GM18502 (cell line): ENCODE results near the gene PRSS2.
A peak's percentile ranks its signal among the peaks of the same experiment; 100 is the strongest.

Experiments used
- ATAC-seq: cut with Tn5 transposase; IDR thresholded peaks from one replicate; pipeline ENCODE4 v1.9.1; 2021; ENCODE audit warnings: mild to moderate bottlenecking; ENCODE audit not compliant: unreplicated experiment, poor library complexity

The PRSS2 gene

DNA sequence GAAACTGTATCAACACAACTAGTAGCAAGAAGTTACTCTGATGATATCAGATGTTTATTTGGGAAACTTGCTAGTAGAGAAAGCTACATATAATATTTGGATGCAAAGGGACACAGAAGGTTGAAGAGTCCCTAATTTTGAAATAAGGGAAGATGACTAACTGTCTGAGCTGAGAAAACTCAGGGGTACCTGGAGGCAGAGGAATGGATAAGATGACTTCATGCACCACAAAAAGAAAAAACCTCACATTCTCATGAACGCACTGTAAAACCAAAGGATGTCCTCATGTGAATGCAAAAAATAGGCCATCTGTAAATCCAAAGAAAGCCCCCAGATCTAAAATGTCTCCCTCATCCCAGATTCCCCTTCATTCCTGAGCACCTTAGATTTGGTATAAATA lies 29.3 kb downstream of the PRSS2 start:
- ATAC-seq: no peak

DNA sequence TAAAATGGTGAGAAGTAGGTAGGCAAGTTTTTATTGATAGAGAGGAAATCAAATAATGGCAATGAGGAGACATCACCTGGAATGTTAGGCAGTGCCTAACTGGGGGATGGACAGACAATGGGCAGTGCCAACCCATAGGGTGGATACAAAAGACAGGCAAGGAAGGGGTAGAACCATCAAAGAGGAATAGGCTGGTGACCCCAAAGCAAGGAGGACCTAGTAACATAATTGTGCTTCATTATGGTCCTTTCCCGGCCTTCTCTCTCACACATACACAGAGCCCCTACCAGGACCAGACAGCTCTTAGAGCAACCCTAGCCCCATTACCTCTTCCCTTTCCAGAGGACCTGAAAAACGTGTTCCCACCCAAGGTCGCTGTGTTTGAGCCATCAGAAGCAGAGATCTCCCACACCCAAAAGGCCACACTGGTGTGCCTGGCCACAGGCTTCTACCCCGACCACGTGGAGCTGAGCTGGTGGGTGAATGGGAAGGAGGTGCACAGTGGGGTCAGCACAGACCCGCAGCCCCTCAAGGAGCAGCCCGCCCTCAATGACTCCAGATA lies 30.0 kb downstream of the PRSS2 start:
- no peak for ATAC-seq

DNA sequence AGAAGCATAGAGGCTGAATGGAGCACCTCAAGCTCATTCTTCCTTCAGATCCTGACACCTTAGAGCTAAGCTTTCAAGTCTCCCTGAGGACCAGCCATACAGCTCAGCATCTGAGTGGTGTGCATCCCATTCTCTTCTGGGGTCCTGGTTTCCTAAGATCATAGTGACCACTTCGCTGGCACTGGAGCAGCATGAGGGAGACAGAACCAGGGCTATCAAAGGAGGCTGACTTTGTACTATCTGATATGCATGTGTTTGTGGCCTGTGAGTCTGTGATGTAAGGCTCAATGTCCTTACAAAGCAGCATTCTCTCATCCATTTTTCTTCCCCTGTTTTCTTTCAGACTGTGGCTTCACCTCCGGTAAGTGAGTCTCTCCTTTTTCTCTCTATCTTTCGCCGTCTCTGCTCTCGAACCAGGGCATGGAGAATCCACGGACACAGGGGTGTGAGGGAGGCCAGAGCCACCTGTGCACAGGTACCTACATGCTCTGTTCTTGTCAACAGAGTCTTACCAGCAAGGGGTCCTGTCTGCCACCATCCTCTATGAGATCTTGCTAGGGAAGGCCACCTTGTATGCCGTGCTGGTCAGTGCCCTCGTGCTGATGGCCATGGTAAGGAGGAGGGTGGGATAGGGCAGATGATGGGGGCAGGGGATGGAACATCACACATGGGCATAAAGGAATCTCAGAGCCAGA lies 31.0 kb downstream of the PRSS2 start:
- ATAC-seq: no peak

DNA sequence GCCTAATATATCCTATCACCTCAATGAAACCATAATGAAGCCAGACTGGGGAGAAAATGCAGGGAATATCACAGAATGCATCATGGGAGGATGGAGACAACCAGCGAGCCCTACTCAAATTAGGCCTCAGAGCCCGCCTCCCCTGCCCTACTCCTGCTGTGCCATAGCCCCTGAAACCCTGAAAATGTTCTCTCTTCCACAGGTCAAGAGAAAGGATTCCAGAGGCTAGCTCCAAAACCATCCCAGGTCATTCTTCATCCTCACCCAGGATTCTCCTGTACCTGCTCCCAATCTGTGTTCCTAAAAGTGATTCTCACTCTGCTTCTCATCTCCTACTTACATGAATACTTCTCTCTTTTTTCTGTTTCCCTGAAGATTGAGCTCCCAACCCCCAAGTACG lies 31.5 kb downstream of the PRSS2 start:
- no peak for ATAC-seq

DNA sequence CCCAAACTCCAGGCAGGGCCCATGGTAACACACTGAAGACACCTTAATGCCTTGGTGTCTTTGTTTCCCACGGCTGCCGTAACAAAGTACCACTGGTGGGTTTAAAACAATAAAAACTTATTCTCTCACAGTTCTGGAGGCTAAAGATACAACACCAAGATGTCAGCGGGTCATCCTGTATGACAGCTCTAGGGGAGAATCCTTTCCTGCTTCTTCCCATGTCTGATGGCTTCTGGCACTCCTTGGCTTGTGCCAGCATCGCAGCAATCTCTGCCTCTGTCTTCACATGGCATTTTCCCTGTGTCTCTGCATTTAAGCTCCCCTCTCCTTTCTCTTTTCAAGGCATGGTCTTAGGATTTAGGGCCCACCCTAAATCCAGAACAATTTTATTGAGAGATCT lies 33.1 kb downstream of the PRSS2 start:
- ATAC-seq: no peak

DNA sequence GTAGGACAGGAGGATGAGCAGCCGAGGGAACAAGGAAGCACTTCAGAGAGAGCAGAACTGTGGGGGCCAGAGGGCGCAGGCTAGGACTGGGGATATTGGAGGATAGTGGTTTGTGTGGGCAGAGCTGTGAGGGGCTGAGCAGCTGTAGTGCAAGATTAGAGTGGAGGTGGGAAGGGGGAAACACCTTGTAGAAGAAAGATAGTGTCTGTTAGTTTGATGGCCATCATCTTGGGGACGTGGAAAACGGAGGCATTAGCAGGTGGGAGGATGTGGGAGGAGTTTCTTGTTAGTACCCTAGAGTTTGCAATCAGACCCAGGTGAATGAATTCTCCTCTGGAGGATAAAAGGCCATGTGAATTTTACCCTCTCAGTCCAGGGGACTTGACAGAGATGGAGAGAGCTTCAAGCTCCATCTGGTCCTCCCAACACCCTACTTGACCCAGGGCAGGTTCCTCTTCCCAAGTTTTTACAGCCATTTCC lies 34.0 kb downstream of the PRSS2 start:
- no peak for ATAC-seq

DNA sequence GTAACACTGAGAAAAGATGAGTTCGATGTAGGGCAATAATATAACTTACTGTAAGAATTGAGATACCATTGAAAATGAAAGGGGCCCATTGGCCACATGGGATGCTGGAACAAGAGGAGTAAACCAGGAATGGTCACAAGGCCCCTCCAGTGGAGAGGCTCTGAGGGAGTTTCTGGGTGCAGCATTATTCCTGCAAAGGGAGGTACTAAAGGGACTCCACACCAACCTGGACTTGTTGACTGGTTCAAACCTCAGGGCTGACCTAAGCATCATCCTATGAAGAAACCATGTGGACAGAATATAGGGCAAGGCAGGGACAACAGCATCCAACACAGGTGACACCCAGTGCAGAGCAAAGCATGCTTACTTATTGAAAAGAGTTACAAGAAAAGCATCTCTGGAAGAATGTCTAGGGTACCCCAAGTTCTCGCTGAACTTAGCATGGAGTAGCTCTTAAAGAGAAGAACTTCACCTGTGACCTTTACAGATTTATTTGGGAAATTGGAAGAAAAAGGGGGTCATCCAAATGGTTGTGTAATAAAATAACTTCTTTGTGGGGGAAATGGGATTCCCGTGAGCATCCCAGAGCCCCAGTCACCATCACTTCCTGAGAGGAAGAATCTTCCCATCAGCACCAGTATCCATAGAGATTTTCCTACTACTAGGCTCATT lies 34.7 kb downstream of the PRSS2 start:
- ATAC-seq: no peak

DNA sequence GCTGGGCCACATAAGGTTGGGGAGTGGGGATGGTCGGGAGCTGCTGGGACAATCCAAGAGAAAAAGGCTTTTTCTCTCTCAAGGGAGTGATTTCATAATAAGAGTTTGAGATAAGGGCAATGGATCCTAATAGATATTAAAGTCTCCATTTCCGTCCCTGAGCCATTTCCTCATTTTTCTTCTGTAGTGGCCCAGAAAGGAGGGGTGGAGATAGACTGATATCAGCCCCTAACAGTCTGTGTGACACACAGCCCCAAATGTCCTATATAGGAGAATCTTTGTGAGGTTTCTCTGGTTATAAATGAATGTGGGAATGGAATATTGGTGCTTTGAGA lies 35.2 kb downstream of the PRSS2 start:
- no peak for ATAC-seq

DNA sequence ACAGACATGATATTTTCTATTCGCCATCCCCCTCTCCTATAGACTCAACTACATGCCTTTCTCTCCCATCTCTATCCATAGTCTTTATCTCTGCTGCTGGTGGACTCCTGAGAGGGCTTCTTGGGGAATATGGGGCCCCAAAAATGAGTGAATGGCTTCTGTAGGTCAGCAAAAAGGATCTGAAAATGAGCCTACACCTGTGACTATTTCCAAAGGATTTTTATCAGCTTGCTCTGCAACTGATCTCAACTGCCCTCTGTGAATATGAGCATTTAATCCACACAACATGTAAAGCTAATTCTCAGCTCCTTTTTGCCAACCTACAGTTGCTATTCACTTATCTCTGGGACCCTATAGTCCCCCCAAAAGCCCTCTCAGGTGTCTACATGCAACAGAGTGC lies 36.2 kb downstream of the PRSS2 start:
- ATAC-seq: no peak

DNA sequence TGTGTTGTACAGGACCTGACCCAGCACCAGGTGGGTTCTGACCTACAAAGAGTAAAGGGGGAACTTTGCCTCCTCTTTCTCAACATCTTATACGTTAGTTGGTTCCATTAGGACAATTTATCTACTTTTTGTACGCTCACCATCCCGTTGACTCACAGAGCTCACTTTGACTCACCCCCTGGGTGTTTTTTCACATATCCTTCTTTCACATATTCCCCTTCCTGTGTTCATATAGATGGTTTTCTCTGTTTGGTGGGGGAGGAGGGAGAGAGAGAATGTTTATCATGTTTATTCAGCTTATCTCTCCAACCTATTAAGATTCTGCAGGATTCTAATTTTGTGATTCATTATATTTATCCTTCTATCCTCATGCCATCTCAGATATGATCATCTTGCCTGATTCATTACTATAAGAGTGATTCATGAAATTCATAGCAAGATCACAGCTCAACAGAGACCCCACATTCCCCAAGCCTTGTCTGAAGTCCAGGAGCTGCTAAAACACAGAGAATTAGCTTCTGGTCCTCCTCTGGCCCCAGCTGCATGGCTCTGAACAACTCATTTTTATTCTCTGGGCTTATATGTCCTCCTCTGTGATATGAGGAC lies 37.2 kb downstream of the PRSS2 start:
- ATAC-seq: peak; percentile 24

DNA sequence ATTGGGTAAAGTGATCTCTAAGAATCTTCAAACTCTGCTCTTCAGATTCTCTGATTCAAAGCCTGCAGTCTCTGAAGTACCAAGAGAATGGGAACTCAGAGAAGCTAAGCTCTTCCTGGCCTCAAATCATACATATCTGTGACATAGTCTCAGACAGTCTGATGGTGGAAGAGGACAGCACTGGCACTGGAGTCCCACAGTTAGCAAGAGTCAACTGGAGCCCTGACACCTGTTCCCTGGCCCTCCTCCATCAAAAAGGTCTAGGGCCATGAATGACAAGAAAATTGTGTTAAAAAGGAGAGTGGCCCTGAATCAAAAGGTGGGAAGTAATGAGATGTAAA lies 37.7 kb downstream of the PRSS2 start:
- peak; percentile 30 for ATAC-seq

DNA sequence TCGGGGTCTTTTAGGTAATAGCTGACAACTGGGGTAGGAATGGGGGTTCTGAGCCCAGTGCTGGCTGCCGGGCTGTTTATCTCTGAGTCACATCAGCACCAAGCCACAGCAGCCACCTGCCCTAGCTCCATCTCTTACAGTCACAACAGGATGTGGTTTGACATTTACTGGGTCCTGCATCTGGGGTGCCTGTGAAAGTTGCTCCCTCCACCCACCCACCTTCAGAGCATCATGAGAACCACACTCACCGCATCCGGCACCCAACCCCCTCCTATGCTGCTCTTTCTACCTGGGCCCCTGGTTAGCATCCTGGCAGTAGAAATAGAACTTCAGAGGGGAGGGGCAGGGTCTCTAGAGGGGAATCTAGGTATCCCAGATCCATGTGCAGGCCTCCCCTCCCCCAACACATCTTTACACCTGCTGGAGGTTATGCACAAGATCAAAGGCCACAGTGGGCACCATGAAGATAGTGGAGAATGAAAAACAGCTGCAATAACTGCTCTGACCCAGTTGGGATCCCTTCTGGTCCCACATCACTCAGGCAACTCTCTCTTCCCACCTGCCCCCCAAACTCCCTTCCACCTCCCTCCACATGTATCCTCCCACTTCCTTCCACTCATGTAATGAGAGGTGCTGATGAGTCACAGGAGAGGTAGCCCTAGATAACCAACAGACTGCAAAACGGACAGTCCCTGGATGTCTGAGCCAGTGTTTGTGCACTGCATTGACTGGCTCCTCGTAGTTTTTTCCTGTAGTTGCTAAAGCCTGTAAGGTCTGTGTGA lies 38.2 kb downstream of the PRSS2 start:
- peak; percentile 89 for ATAC-seq

DNA sequence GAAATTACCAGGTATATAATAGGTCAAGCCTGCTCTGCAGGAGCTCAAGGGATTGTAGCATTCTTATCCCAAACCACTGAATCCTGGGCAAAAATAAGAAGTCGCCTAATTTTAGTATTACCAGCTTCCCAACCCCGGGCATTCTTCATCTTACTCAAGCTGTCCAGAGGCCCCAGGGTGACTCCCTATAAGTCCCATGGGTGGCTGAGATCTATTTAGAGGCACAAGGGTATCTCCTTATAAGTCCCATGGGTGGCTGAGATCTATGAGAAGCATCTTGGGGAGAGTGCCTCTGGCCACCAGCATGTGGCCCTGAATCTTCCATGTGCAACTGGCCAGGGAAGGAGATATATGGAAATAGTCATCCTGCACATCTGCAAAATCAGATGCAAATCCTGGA lies 38.9 kb downstream of the PRSS2 start:
- no peak for ATAC-seq

DNA sequence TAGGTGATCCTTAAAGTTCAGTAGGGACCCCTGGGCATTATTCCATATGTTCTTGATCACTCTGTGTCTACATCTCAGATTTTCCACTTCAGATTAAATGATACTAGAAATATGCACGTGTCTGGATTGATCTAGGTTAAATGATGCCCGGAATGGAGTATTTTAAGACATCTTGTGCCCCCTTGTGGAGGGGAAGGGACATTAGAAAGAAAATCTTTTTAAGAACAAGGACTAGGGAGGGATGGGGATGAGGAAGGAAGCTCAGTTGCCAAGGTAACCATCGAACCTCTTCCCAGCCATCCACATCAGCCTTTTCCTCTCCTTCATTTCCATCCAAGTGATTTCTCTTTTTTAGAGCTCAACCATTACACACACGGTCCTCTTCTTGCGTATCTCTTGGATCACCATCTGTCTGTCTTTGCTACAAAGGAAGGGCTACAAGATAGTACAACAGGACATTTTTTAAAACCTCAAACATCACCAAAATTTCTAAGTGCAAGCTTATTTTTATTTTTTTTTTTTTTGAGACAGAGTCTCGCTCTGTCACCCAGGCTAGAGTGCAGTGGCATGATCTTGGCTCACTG lies 40.5 kb downstream of the PRSS2 start:
- ATAC-seq: no peak

DNA sequence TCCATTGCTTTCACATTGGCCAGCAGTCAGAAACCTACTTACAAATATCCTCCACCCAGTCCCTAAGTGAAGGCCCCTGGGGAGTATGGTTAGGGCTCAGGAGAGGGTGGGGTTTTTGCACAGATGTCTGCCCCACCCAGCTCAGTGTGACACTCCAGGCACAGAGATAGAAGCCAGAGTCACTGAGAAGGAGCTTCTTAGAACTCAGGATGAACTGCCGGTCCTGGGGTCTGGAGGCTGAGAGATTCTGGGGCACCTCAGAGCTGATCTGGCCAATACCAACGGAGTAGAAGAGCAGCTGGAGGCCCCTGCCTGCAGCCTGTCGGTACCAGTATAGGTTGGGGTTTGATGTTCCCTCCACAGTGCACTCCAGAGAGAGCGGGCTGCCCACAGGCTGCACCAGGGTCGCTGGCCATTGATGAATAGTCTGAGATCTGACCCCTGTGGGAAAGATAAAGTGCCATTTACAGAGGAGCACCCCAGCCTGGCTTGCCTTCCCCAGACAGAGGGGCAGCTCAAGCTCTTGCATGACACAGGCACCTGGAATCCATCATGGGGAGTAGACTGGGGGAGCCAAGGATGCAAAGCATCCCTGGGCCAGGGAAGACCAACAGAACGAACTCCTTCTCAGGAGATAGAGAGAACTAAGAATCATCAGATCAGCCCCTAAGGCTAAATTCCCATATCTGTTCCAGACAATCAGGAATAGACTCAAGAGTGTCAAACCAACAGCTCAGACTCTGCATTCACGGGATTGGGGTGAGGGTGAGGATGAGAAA lies 41.9 kb downstream of the PRSS2 start:
- ATAC-seq: no peak

DNA sequence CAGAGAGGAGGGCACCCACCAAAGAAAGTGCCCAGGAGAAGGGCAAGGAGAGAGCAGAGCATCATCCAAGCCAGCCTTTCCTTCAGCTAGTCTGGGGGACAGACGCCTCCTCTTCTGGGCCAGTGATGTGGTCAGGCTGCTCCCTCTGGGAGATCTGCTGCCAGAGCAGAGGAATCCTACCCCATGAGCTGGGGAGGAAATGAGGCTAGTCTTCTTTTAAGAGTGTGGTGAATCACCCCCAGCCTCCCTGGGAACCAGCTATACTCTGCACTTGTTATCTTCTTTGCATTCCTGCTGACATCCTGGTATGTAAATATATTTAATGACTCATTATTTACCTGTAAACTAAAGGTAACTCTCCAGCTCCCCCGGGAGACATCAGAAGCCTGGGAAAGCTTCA lies 42.5 kb downstream of the PRSS2 start:
- no peak for ATAC-seq

DNA sequence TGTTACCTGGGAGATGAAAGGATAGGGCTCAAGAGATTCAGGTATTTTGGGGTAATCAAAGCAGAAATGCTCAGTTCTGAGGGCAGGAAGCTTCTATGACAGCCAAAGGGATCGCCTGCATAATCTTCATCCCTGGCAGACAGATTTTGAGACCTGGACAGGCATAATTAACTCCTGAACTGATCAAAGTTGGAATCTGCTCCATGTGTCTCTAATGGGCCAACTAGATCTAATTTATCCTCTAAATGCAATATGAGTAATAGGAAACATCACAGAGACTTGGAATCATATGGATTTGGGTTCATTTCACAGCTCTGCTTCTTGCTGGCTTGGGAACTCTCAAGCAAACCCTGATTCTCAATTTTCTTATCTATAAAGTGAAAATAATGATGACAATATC lies 42.9 kb downstream of the PRSS2 start:
- ATAC-seq: no peak

DNA sequence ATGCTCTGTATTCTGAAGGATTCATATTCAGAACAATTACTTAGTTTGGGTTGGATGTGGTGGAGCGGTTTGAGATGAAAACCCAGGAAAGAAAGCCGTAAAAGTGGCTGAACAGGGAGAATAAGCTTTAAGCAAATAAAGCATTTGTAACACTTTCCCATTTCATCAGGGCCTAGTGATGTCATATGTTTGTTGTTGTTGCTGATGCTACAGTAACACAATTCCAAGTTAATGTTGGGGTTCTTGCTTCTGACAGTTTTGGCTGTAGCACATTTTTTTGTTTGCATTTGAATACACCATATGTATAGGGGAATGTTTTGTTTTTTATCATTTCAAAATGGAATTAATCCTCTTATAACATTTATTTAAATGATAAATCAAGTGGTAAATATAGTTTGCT lies 43.7 kb downstream of the PRSS2 start:
- no peak for ATAC-seq

DNA sequence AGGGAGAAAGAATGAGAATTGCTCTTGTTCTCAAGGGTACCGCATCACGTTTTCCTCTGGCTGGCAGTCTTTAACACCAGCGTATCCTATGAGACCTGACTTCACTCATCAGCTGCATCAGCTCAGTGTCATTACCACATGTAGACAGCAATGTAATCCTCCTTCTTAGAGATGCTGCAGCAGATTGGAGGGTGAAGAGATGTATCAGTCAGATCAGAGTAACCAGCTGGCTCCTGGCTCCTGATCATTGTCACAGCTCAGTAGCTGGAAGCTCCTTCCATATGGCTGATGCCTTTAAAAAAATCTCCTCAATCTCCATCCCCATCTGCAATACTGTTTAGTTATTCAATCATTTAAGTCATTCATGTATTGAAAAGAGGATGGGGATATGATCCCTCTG lies 44.4 kb downstream of the PRSS2 start:
- no peak for ATAC-seq

DNA sequence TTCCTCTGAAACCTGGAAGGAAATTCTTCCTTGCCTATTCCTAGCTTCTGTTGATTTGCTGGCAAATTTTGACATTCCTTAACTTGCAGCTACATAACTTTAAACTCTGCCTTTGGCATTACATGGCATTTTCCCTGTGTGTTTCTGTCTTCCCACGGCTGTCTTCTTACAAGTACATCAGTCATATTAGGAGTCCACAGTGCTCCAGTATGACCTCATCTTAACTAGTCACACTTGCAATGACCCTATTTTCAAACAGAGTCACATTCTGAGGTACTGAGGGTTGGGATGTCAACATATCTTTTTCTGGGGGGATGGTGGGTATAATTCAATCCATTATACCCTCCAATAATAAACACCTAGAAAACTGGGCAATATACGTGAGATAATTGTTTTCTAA lies 46.7 kb downstream of the PRSS2 start:
- ATAC-seq: no peak
